Epidermal melanocyte (primary cell): ENCODE results near the gene TULP3.

Experiments
- DNase-seq: peaks from one replicate; pipeline ENCODE4 v3.0.0; 2011; ENCODE audit warnings: low spot score; ENCODE audit not compliant: insufficient read length

The TULP3 gene

DNA sequence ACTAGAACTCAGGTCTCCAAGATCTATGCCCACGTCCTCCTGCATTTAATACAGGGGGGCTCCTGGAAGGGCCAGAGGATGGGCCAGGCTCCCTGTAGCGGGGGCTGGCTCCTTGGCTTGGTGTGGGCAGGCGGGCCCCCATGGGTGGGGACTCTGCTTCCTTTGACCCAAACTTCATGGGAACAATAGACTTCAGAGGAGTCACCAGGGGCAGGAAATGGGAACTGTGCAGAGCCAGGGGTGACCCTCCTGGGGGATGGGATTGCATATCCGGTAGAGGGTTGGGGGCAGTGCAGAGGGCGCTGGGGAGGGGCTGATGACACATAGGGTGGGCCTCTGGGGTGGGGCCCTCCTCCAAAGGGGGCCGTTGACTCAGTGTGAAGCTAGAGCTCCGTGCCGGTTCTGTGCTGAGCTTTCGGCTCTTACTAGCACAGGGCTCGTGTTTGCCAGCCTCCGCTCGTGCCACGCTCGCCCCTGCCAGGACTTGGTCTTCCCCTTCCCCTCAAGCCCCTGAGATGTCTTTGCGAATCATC lies 73.1 kb downstream of the TULP3 start:
- no peak for DNase-seq

DNA sequence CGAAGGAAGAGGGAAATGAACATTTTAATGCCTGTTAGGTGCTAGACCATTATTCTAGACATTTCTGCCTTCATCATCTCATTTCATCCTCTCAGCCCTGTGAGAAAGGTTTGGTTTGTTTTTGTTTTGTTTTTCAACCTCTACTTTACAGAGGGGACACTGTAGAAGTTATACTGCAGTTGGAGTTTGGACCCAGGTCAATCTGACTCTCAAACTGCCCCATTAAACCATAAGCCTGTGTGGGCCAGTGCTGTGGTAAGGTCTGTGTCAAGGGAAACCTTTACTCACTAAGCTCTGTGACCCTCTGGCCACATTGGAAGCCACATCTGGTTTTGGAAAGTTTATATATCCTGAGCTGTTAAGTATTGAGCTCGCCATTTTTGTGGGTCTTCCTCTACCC lies 77.0 kb downstream of the TULP3 start:
- no peak for DNase-seq

DNA sequence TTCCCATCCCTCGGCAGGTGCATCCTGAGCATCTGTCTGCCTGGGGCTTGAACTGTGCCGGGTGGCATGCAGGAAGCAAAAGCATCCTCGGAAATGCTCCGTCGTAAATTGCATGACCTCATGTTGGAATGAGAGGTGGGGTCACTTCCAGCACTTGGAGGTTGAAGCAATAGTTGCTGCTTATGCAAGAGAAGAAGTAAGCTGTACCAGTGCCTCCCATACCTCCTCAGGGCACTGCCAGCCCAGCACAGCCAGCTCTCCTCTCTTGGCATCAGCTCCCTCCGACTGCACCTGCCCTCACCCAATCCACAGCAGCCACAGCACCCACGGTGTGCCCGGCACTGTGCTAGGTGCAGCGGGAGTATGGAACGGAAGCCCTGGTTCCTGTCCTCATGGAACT lies 80.1 kb downstream of the TULP3 start:
- no peak for DNase-seq

DNA sequence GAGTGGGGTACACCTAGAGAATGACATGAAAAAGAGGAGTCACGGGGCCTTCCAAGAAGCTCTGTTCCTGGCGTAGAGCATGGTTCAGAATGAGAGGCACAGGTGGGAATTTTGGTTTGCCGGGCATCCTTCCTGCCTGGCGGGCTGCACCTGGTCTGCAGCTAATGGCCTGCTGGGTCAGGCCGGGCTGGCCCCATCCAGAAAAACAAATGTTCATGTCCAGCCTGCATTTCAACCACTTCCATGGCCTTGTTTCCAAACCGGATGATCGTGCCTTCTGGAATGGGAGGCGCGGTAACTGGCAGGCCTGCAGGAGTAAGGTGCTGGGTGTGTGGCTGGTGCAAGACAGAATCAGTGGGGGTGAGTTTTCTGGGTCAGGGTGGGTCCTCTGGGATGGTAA lies 82.9 kb downstream of the TULP3 start:
- no peak for DNase-seq

DNA sequence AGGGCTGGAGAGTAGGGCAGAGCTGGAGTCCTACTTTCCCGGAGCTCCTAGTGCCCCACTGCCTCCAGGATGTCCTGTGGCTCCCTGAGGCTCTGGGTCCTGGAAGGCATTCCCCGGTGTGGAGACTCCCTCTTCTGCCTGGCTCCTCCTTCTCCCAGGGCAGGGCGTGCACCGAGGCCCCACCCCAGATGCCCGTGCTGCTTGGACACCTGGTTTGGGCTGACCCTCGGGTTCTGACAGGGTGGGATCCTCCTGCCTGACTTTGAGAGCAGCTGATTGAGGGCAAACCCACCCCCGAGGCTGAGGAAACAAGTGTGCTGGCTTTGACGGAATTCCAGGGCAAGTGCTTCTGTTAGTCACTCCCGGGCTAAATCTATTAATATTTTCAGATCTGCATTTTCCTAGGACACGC lies 83.9 kb downstream of the TULP3 start:
- no peak for DNase-seq

DNA sequence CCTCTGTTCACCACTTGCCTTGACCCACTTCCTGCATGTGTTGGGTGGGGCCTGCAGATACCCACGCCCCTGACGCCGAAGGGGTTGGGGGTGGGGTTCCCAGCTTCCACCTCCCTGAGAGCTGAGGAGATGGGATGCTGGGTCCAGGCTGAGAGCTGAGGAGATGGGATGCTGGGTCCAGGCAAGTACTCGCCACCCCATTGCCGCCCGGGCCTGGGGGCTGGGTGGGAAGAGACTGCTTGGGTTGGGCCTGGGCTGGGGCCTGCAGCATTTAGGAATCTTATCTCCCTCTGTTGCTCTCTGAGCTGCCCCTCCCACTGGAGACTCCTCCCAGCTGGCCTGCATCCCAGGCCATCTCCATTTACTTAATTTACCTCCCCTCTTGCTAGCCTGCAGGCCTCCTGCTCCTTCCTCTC lies 85.9 kb downstream of the TULP3 start:
- no peak for DNase-seq

DNA sequence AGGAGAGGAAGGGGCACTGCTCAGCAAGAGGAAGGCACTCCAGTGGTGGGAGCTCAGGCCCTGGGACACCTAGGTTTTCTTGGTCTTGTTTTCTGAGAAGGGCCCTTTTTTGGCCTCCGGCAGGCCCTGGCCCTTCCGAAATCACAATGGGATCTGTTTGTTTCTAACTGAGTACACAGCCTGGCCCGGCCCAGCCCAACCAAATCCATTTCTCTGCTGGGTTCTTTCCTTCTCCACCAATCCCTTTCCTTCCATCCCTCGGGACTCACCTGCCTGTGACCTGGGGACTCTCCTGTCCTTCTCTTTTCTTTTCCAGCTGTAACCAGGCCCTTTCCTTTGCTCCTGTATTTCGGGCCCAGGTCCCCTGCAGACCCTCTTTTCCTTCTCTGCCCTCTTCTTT lies 87.1 kb downstream of the TULP3 start:
- no peak for DNase-seq

DNA sequence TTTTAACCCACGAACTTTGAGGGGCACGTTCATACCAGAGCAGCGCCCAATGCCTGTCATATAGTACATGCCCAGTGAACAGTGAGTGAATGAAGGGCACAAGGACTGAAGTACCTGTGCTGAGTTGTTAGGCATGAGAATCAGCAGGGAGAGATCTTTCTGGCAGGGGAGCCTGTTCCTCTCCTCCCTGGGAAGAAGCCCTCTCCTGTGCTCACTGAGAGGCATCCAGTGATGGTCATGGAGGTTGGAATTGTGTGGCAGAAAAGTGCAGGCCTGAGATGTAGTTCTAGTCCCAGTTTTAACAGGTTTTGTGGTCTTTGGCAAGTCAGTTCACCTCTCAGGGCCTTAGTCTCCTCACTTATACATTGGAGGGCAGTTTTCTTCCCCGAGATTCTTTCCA lies 89.1 kb downstream of the TULP3 start:
- DNase-seq: no peak

DNA sequence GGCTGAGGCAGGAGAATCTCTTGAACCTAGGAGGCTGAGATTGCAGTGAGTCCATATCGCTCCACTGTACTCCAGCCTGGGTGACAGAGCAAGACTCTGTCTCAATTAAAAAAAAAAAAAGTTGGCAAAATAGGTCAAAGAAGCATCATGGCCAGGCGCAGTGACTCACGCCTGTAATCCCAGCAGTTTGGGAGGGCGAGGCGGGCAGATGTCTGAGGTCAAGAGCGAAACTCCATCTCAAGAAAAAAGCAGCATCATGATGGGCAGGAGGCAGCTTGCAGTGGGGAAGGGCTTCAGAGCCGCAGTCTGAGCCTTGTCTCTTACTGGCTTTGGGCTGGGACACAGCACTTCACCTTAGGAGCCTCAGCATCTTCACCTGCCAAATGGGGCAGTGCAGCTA lies 89.9 kb downstream of the TULP3 start:
- DNase-seq: no peak

DNA sequence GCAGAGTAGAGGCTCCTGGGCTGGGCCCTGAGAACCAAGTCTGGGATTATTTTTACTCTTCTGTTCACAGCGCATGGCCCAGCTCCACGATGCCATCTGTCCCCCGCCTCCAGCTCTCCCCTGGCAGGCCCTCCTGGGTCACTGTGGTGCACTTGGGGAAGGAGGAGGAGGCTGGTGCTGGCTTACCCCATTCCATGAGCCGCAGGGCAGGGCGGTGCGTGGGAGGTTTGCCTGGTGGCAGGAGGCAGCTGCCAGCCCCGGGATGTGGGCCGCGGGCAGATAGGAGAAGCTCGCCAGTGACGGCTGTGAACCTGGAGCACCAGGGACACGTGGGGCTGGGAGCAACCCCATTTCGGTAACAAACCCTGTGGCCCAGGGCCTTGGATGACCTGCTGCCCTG lies 91.7 kb downstream of the TULP3 start:
- DNase-seq: no peak

DNA sequence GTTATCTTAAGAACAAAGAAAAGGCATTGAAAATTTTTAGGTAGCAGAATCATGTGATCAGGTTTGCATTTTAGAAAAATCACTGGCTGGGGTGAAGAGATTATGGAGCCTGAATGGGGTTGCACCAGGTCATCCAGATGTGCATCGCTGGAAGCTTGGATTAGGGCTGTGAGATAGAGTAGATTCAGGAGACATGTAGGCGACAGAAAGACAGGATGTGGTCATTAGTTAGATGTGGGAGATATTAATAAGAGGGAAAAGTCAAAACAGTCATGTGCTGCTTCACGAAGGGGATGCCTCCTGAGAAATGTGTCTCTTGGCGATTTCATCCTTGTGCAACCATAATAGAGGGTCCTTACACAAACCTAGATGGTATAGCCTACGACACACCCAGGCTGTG lies 93.6 kb downstream of the TULP3 start:
- DNase-seq: no peak

DNA sequence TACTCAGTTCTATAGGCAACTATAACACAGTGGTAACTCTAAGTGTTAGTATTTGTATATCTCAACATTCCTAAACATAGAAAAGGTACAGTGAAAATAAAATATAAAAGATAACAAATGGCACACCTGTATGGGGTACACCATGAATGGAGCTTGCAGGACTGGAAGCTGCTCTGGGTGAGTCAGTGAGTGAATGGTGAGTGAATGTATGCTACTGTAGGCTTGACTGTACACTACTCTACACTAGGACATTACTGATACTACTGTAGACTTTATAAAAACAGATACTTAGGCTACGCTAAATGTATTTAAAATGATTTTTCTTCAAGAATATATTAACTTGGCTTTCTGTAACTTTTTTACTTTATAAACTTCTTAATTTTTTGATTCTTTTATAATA lies 94.0 kb downstream of the TULP3 start:
- DNase-seq: no peak

DNA sequence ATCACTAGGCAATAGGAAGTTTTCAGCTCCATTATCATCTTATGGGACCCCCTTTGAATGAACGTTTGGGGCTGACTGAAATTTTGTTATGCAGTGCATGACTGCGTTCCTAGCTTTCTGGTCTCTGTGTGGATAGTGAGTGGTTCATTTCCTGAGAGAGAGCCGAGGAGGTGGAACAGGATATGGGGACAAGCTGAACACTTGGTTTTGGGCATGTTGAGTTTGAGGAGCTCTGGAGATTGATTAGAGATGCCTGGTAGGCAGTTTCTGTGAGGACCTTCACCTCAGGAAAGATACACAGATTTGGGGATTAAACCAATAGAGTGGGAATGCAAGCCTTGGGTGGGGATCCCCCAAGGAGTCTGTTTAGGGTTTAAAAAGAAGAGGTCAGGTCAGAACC lies 96.2 kb downstream of the TULP3 start:
- no peak for DNase-seq

DNA sequence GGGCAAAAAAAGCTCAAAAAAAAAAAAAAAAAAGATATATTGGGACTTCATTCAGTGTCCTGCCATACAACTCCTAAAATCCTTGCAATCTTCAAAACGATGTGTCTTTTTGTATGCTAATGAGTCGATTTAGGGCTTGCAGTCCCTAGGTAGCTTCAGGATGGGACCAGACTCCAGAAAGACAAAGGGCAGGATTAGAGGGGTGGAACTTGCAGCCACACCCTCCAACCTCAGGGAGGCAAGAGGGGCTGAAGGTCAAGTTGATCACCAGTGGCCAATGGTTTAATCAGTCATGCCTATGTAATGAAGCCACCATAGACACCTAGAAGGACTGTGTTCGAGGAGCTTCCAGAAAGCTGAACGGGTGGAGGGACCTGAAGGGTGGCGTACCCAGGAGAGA lies 97.8 kb downstream of the TULP3 start:
- no peak for DNase-seq
